Ovary (tissue), 3 donors: Measurements from ENCODE around the gene ZNF106.

Source experiments
- POLR2A ChIP-seq: fragments of 450-650 bp; IDR thresholded peaks from one replicate; pipeline ENCODE4 v1.6.1; 2017; ENCODE audit warnings: antibody characterized with exemption, mild to moderate bottlenecking, moderate library complexity
- TF ChIP-seq, protein P1 (sequence below), 3 donors: fragments of 450-650 bp in 2 of 3; fragments of 200-600 bp in 1 of 3; IDR thresholded peaks; one replicate each; pipeline versions ENCODE4 v1.5.1 to v1.8.0; 2016 to 2022; ENCODE audit warnings: antibody characterized with exemption in 3 of 3, mild to moderate bottlenecking in 1 of 3
- donor health status: DM: no; HTN: no; CAD: no.

DNA sequence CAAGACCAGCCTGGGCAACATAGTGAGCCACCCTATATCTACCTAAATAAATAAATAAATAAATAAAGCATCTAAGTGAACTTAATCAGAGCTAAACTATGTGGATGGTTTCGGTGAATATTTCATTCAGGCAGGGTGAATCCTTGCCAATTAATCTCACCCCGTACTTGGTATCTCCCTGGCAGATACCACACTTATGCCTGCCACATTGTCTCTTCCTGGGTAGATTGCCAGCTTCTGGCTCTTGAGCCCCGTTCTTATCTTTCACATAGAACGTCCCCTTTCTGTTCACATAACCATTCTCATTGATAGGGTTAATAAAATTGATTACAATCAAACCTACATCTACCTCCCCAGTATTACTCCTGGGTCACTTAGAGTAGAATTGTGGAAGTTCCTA lies 11.5 kb upstream of the ZNF106 start:
- TF ChIP-seq, protein P1, sequence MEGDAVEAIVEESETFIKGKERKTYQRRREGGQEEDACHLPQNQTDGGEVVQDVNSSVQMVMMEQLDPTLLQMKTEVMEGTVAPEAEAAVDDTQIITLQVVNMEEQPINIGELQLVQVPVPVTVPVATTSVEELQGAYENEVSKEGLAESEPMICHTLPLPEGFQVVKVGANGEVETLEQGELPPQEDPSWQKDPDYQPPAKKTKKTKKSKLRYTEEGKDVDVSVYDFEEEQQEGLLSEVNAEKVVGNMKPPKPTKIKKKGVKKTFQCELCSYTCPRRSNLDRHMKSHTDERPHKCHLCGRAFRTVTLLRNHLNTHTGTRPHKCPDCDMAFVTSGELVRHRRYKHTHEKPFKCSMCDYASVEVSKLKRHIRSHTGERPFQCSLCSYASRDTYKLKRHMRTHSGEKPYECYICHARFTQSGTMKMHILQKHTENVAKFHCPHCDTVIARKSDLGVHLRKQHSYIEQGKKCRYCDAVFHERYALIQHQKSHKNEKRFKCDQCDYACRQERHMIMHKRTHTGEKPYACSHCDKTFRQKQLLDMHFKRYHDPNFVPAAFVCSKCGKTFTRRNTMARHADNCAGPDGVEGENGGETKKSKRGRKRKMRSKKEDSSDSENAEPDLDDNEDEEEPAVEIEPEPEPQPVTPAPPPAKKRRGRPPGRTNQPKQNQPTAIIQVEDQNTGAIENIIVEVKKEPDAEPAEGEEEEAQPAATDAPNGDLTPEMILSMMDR (IDR thresholded peaks at IDR 0.05) = no peak
- no peak for TF ChIP-seq POLR2A
